Left hindlimb (tissue), 1 donor: ENCODE measurements around the gene C16orf78.

Source experiments
- DNase-seq: peaks from one replicate; pipeline ENCODE4 v3.0.0-alpha.2; 2018

Gene C16orf78

DNA sequence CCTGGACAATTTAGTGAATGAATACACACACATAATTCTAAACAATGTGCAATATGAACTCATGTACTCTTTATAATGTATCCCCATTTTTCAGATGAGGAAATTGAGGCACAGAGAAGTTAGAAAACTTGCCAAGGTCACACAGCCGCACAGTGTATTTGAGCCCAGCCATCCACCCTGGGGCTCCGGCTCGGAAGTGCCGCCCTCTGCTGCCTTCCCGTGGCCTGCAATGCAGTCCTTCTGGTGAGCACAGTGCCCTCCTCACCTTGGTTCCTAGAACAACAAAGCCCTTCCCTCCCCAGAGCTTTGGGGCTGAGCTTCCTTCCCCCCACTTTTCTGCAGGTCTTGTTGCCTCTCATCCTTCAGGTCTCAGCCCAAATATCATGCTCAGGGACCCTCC lies 63.7 kb downstream of the C16orf78 start:
- no peak for DNase-seq

DNA sequence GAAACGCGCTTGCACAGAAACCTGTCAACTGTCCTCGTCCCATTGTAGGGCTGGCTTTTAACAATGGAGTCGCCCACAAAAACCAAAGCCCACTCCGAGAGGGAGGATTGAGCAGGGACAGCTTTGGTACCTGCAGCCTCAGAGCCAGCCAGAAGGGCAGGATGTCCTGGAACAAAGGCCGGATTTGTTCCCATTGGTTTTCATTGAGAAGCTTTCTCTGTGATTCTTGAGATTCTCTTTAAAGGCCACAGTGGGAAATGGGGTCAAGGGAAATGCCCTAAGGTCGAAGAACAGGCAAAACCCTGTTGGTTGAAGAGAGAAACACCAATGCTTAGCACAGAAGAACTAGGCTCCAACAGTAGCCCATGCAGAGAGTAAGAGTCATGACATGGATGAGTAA lies 65.4 kb downstream of the C16orf78 start:
- no peak for DNase-seq

DNA sequence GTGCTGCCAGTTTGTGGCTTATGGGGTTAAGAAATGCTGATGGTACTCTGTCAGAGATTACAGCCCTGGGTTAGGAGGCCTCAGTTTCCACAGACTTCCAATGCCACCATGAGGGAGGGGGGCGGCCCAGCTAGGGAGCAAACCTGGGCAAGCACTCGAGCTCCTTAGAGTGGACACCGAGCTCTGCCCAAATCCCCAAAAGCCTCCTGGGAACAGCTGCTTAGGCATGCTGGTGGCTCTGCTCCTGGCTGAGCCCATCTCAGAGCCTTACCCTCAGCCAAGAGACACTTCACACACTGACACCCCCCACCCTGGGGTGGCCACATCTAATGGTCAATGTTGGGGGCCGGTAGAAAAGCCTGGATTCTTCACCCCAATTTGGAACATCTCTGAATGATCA lies 66.1 kb downstream of the C16orf78 start:
- no peak for DNase-seq

DNA sequence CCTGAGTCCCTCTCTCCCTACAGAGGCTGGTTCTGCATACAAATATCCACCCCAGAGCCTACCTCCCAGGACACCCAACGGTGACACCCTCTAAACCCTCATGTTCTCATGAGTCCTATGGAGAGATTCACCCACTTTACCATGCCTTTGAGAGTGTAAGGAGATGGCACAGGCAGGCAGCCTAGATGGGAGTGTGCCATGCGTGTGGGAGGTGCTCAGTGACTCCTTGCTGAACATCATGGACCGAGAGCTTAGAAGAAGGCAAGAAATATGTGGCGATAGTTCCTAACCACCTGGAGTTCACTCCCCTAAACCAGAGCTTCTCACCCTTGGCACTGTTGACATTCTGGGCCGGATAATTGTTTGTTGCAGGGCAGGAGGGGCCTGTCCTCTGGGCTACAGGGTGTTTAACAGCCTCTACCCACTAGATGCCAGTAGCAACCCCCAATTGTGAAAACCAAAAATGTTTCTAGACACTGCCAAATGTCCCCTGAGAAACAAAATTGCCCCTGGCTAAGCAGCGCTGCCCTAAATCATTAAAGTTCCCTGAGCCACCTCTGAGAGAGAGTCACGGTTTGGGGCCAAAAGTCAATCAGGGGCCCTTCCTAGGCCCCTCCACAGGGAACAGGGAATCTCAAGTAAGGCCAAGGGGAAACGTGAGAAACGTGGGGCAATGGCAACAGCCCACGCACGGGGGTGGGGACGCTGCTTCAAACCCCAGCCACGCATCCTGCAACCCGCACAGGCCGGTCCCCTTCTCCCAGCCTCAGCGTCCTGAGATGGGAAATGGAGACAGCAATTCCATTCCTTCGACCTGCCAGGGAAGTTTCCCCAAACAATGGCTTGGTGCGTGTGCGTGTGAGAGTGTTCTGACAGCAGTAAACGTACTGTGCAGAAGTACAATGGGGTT lies 66.8 kb downstream of the C16orf78 start:
- no peak for DNase-seq

DNA sequence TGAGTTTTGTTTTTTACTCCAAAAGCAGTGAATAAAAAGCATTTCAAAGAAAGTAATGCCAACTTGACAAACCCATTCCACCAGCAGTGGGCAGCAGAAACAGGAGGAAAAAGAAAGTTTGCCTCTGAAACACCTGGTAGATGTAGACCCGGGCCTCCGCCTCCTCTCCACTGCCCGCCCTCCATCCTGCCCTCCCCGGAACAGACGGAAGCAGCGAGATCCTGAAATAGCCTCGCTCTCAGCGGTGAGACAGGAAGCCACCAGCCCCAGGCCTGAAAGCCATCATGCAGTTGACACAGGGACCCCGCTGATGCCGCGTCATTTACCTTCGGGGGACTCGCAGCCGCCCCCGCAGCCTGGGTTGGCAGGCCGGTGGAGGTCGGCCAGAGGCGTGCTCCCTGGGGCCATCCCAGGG lies 67.8 kb downstream of the C16orf78 start:
- peak; percentile 66 for DNase-seq

DNA sequence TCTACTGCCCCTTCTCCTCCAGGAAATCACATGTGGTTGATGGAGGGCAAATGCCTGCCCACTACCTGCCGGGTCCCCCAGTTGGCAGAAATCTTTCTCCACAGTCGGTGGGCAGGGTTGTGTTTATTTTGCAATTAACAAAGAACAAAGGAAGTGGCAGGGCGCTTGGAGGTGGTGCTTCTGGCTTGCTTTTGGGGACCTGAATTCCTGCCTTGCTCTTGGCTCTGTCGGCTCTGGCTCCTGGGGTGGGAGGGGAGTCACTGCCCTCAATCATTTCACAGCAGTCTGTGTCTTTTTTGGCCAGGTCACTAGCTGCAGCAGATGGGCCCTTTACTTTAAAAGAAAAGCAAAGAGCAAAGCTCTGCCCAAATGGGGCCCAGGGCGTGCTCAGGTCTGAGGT lies 69.2 kb downstream of the C16orf78 start:
- no peak for DNase-seq

DNA sequence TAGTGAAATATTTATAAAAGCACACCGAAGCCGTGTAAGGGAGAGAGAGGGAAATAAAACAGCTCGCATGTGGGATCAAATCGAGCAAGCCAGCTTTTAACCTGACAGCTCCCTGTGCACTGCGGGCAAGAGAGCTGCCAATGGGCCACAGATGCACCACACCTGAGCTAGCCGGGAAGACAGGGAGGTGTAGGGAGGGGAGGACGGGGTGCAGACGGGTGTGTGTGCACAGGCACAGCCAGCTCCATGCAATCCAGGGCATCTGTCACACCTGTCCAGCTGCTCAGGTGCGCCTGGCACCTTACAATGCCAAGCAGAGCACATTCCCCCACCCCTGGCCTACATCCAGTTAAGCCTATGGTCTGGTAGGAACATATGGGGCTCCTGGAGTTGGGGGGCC lies 70.0 kb downstream of the C16orf78 start:
- no peak for DNase-seq

DNA sequence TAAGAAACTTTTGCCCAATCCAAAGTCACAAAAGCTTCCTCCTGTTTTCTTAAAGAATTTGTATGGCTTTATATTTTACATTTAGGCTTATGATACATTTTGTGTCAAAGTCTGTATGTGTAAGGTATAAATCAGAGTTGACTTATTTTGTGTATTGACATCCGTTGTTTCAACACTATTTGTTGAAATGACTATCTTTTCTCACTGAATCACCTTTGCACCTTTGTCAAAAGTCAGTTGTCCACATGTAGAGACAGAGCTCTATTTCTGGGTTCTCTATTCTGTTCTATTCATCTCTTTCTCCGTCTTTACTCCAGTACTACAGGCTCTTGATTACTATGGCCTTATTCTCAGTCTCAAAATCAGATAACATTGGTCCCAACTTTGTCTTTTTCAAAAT lies 73.2 kb downstream of the C16orf78 start:
- no peak for DNase-seq
